Activated CD8-positive, alpha-beta memory T cell treated with anti-CD3 and anti-CD28 coated beads, Interleukin-2, amount 50 U/mL, for 1 hour (primary cell): Measurements from ENCODE around the gene MAPK7.

Experiments used
- DNase-seq: peaks from one replicate; pipeline ENCODE4 v3.0.0-alpha.2; 2020; ENCODE audit errors: extremely low read depth

MAPK7 gene

GRCh38 chr17:19421219-19421618, 42.9 kb downstream of the MAPK7 start:
- no peak for DNase-seq

- DNase-seq, result no peak
Measured at GRCh38 chr17:19421926-19422325, 43.6 kb downstream of the MAPK7 start.

- no peak for DNase-seq
Measured at GRCh38 chr17:19424934-19425868, 46.9 kb downstream of the MAPK7 start.

GRCh38 chr17:19426631-19427030, 48.3 kb downstream of the MAPK7 start:
- no peak for DNase-seq

GRCh38 chr17:19431691-19432090, 53.4 kb downstream of the MAPK7 start:
- DNase-seq, result no peak
